Activated naive CD4-positive, alpha-beta T cell (primary cell): ENCODE measurements around the gene RCN2.
"Not testable (repeated sequence)": the region's sequence is repeated elsewhere in the genome, so short reads cannot be mapped to it uniquely, and the experiment has no call there.

ENCODE experiments used
- DNase-seq, 4 experiments: peaks; one replicate each; lab custom pipeline; 2025; lab: John Stamatoyannopoulos, UW

The RCN2 gene, protein sequence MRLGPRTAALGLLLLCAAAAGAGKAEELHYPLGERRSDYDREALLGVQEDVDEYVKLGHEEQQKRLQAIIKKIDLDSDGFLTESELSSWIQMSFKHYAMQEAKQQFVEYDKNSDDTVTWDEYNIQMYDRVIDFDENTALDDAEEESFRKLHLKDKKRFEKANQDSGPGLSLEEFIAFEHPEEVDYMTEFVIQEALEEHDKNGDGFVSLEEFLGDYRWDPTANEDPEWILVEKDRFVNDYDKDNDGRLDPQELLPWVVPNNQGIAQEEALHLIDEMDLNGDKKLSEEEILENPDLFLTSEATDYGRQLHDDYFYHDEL

DNA sequence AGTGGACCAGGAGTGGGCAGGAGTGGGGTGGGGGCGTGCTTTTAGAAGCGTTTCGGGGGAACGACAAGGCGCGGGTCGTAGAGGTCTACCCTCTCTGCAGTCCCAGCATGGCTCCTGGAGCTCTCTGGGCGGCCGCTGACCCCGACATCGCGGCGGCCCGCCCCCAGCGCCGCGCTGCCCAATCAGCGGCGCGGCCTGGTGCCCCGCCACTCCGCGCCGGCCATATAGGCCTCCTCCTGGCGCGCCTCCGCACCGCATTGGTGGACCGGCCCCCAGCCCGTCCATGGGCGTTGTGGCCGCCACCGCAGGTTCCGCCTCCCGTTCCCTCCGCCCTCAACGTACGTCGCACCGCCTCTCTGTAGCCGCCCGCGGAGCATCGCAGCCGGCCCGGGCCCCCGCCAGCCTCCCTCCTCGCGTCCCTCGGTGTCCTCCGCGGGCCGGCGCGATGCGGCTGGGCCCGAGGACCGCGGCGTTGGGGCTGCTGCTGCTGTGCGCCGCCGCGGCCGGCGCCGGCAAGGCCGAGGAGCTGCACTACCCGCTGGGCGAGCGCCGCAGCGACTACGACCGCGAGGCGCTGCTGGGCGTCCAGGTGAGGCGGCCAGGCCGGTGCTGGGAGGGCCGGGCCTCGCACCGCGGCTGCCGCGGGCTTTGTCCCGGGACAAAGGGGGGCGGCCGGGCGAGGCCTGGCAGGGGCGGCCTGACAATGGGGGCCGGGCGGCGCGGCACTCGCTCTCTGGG, at the start of gene RCN2:
TSS of gene RCN2 (plus strand) at position 353 of the 738 bp plus-strand sequence. CDS start at position 446, 93 bp downstream.
- peak; percentile 74 to 89 (median 79) for DNase-seq

- DNase-seq, result no peak
Observed at GRCh38 chr15:76885212-76885611, 46.3 kb upstream of the RCN2 start.

DNA sequence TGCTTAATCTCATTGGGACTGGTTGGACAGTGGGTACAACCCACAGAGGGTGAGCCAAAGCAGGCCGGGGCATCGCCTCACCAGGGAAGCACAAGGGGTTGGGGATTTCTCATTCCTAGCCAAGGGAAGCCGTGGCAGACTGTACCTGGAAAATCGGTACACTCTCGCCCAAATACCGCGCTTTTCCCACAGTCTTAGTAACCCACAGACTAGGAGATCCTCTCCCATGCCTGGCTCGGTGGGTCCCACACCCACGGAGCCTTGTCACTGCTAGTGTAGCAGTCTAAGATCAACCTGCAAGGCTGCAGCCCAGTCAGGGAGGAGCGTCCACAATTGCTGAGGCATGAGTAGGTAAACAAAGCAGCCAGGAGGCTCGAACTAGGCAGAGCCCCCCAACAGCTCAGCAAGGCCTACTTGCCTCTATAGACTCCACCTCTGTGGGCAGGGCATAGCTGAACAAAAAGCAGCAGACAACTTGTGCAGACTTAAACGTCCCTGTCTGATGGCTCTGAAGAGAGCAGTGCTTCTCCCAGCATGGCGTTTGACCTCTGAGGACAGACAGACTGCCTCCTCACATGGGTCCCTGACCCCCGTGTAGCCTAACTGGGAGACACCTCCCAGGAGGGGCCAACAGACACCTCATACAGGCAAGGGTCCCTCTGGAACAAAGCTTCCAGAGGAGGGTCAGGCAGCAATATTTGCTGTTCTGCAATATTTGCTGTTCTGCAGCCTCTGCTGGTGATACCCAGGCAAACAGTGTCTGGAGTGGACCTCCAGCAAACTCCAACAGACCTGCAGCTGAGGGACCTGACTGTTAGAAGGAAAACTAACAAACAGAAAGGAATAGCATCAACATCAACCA, 44.0 kb upstream of the RCN2 start:
- DNase-seq, result not testable (repeated sequence)

DNA sequence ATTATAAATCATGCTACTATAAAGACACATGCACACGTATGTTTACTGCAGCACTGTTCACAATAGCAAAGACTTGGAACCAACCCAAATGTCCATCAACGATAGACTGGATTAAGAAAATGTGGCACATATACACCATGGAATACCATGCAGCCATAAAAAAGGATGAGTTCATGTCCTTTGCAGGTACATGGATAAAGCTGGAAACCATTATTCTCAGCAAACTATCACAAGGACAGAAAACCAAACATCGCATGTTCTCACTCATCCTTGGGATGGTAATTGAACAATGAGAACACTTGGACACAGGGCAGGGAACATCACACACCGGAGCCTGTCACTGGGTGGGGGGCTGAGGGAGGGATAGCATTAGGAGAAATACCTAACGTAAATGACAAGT, 38.7 kb upstream of the RCN2 start:
- DNase-seq, result not testable (repeated sequence)

DNA sequence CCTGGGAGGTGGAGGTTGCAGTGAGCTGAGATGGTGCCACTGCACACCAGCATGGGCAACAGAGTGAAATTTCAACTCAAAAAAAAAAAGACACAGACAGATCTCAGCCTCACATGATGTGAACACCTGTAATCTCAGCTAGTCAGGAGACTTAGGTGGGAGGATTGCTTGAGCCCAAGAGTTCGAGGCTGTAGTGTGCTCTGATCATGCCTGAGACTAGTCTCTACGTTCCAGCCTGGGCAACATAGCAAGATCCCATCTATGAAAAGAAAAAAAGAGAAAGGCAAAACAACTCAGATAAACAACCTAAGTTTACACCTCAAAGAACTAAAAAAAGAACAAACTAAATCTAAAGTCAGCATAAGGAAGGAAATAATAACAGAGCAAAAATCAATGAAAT, 37.4 kb upstream of the RCN2 start:
- no peak for DNase-seq

- no peak for DNase-seq
Observed at GRCh38 chr15:76898102-76898501, 33.4 kb upstream of the RCN2 start.

DNA sequence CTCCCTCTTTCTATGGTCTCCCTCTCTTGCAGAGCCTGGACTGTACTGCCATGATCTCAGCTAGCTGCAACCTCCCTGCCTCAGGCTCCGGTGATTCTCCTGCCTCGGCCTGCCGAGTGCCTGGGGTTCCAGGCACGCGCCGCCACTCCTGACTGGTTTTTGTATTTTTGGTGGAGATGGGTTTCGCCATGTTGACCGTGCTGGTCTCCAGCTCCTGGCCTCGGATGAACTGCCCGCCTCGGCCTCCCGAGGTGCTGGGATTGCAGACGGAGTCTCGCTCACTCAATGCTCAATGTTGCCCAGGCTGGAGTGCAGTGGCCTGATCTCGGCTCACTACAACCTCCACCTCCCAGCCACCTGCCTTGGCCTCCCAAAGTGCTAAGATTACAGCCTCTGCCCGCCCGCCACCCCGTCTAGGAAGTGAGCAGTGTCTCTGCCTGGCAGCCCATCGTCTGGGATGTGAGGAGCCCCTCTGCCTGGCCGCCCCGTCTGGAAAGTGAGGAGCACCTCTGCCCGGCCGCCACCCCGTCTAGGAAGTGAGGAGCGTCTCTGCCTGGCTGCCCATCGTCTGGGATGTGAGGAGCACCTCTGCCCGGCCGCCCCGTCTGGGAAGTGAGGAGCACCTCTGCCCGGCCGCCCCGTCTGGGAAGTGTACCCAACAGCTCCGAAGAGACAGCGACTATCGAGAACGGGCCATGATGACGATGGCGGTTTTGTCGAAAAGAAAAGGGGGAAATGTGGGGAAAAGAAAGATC, 32.2 kb upstream of the RCN2 start:
- not testable (repeated sequence) for DNase-seq

- not testable (repeated sequence) for DNase-seq
Observed at GRCh38 chr15:76899931-76900310, 31.6 kb upstream of the RCN2 start.

GRCh38 chr15:76901965-76902364, 29.6 kb upstream of the RCN2 start:
- no peak for DNase-seq

- DNase-seq, result no peak
Observed at GRCh38 chr15:76903251-76903681, 28.3 kb upstream of the RCN2 start.

DNA sequence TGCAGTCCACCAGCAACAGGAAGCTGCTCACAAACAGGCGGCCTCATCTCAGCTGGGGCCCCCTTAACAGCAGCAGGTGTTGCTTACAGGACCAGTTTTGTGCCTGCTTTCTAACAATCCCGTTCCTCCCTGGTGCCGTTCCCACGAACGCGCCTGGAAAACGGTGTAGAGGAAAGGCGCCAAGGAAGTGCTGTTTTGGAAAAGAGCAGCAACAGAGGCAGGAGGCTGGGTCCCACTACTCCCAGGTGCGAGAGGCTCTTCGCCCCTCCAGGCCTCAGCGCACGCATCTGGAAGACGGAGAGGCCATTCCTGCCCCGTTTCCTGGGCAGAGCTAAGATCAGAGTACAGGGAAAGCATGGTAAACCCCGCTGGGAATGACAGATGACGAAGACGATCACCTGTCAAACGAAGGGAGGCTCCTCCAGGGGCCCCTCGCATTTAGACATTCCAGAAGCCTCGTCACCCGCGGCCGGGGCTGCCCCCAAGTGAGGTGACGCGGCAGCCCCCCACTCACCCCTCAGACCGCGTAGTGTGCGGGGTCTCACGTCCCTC, 27.0 kb upstream of the RCN2 start:
- DNase-seq, result peak in 1 of 4 experiments; percentile 39

- DNase-seq, result peak; percentile 65 to 88 (median 75)
Observed at GRCh38 chr15:76905013-76905839, 26.3 kb upstream of the RCN2 start, which contains the start of gene SCAPER. SCAPER (minus strand) TSS chr15:76905340; CDS start chr15:76883817, 21,523 bp downstream.

DNA sequence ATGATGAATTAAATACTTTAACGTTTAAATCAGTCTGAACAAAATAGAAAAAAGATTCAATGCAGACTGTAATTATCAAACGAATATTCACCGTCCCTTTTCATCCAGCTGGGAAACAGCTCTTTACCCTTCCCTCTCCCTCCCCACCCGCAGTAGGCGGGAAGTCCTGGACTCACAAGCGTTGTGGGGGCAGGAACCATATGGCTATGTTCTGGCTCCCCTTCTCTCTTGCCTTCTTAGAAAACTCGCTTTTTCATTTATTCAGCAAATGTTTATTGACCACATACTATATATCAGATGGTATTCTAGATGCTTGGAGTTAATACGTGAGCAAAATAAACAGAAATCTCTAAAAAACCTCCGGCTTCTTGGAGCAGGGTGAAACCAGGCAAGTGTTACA, 25.7 kb upstream of the RCN2 start:
- DNase-seq, result no peak

DNA sequence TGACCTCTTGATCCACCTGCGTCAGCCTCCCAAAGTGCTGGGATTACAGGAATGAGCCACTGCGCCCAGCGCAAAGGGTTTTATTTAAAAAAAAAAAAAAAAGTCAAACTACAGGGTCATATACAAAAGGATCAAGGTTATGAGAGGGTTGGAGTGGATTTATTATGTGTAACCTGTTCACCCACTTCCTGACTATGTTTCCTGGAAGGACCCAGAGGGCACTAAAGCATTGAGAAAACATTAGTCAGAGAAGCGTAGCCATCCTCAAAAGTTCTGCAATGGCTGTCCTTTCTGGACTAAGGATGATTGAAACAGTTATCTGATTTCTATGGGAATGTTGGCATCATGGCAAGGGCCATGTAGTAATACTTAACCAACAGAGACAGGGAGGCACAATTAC, 19.1 kb upstream of the RCN2 start:
- no peak for DNase-seq

DNA sequence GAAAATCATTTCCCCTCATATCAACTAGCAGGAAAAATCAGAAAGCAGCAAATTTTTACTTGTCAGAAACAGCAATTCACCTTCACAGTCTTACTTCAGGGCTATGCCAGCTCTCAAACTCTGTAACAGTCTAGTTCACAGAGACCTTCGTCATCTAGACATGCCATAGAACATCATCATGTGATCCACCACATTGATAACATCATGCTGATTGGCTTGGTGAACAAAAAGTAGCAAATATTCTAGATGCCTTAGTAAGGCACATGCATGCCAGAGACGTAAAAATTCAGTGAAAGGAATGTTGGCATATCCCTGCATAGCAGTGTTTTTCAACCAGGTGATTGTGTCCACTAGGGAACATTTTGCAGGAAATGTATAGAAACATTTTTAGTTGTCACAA, 17.8 kb upstream of the RCN2 start:
- DNase-seq, result no peak

- no peak for DNase-seq
Observed at GRCh38 chr15:76916369-76916768, 15.2 kb upstream of the RCN2 start.

GRCh38 chr15:76928201-76928600, 3.3 kb upstream of the RCN2 start:
- no peak for DNase-seq

DNA sequence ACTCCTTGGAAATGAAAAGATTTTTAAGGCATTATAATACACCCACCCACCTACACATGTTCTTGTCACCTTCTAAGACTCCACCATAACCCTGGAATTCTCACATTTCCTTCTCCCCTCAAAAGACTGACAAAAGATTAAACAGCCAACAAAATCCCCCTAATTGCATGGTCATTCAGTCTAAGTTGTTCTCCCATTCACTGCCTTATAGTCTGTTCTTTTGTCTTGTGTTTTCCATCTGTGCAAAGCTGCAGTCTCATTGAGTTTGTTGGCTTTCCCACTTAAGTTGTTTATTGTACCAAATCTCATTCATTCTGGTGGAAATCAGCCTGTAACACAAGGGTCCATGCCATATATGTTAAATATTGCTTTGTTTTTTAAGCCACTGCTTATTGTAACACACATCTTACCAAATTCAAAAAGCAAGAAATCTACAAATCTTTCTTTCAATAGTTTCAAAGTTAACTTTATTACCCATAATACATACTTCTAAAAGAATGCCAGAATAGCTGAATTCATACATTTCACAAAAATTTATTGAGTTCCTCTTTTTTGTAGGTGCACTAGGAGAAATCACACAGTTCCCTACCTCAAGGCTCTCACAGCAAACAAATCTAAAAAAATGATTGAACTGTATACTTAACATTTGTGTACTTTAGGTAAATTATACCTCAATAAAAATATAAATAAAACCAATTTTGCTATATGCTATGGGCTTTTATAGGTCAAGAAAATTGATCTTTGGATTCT, 2.4 kb upstream of the RCN2 start:
- no peak for DNase-seq

DNA sequence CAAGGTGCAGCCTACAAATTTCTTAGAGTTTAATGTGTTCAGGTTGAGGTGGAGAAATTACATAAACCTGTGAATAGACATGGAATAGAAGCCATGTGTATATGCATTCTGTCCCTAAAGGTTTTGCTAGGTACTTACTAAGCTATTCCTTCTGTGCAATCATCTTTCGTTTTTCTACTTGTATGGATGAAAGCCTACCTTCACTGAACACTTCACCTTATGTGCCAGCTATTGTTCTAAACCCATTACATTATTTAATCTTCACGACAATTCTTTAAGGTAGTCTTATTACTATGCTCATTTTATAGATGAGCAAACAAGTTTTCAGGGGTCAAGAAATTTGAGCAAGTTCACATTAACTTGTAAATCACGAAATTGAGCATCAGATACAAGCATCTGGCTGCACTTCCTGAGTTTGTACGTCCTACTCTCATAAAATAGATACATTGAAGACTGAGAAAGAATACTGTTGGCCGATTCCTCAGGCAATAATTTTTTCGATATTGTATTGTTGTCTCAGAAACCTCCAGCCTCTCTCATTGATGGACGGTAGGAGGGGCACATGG, 635 bp upstream of the RCN2 start:
- no peak for DNase-seq
